ENCODE measurements around the gene CDX1.

Gene CDX1

DNA sequence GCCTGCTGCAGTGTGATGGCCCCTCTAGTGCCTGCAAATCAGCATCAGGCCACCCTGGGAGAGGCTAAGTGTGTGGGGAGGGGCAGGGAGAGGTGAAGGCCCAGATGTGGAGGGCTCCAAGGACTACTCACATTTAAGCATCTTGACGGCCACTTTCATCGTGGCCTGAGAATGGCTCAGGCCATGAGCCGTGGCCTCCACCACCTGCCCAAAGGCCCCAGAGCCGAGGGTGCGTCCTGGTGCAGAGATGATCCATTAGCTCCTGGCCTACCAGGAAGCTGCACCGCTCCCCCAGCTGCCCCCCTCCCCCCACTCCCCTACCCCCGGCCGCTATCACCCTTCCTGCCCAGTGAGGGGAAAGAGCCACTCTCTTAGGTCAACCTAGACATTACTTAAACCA, 42.0 kb upstream of the CDX1 start:
- H4K91ac ChIP-seq (ENCODE audit: low read length): no peak overlapping the region
- H3K23ac ChIP-seq (ENCODE audit: low read length in 2 of 2): no peak overlapping the region
- no peak overlapping the region for H2BK5ac ChIP-seq (ENCODE audit: low read depth, low read length, poor library complexity, severe bottlenecking)
- no peak overlapping the region for H3K4me2 ChIP-seq (ENCODE audit: low read length, poor library complexity, severe bottlenecking)
- H3K14ac ChIP-seq (ENCODE audit: low read length in 2 of 2): no peak overlapping the region
- 87% methylated on average over 8 of the region's 8 CpGs for WGBS
- no peak overlapping the region for H2BK120ac ChIP-seq (ENCODE audit: low read depth, low read length)
- no peaks in the 10 kb centered on the region for H3K27me3 ChIP-seq (ENCODE audit: control insufficient read depth in 1 of 2, insufficient read depth in 1 of 2, low read length in 2 of 2)
- no peak overlapping the region for H2BK15ac ChIP-seq (ENCODE audit: low read depth, poor library complexity, severe bottlenecking)
- H3K4me3 ChIP-seq (ENCODE audit: insufficient read depth in 1 of 2, low read depth in 1 of 2, low read length in 2 of 2): no peak overlapping the region
- H3K36me3 ChIP-seq (ENCODE audit: control insufficient read depth in 1 of 2, insufficient read depth in 2 of 2, low read depth in 1 of 2, low read length in 2 of 2): peaks cover 91 to 96% of the 10 kb centered on the region in 2 experiments
- H3K9ac ChIP-seq (ENCODE audit: low read length): no peak overlapping the region
- no peak overlapping the region for H2BK12ac ChIP-seq (ENCODE audit: low read length in 2 of 2)
- peaks cover 3% of the 10 kb centered on the region for H3K4me1 ChIP-seq (ENCODE audit: control insufficient read depth, insufficient read depth, low read depth, low read length)
- H2AK5ac ChIP-seq (ENCODE audit: low read length, severe bottlenecking): no peak overlapping the region
- H4K8ac ChIP-seq (ENCODE audit: low read length): no peak overlapping the region
- no peaks in the 10 kb centered on the region for H3K9me3 ChIP-seq (ENCODE audit: control insufficient read depth, low read length)
- H3K27ac ChIP-seq (ENCODE audit: low read length, poor library complexity, severe bottlenecking): no peak overlapping the region
- H3K79me1 ChIP-seq (replicated peaks; ENCODE audit: low read length, poor library complexity, severe bottlenecking): peaks cover 18% of the 10 kb centered on the region
- DNase-seq: no peak
- H2AFZ ChIP-seq (ENCODE audit: low read depth, low read length): no peak overlapping the region
- H3K4ac ChIP-seq (ENCODE audit: low read depth in 1 of 2, low read length in 2 of 2): no peak overlapping the region
- H3K18ac ChIP-seq (ENCODE audit: low read depth in 1 of 2, low read length in 2 of 2): no peak overlapping the region

- H3K9me3 ChIP-seq (ENCODE audit: control insufficient read depth, low read length): no peaks in the 10 kb centered on the region
- peak overlapping the region; percentile 39 for H3K9ac ChIP-seq (ENCODE audit: low read length)
- H4K91ac ChIP-seq (ENCODE audit: low read length): no peak overlapping the region
- H3K27ac ChIP-seq (ENCODE audit: low read length, poor library complexity, severe bottlenecking): no peak overlapping the region
- H2BK5ac ChIP-seq (ENCODE audit: low read depth, low read length, poor library complexity, severe bottlenecking): no peak overlapping the region
- H3K4me1 ChIP-seq (ENCODE audit: control insufficient read depth, insufficient read depth, low read depth, low read length): peaks cover 9% of the 10 kb centered on the region
- no peak overlapping the region for H2BK12ac ChIP-seq (ENCODE audit: low read length in 2 of 2)
- no peak overlapping the region for H2AFZ ChIP-seq (ENCODE audit: low read depth, low read length)
- H2BK15ac ChIP-seq (ENCODE audit: low read depth, poor library complexity, severe bottlenecking): no peak overlapping the region
- H3K79me1 ChIP-seq (replicated peaks; ENCODE audit: low read length, poor library complexity, severe bottlenecking): peaks cover 19% of the 10 kb centered on the region
- no peak overlapping the region for H3K14ac ChIP-seq (ENCODE audit: low read length in 2 of 2)
- H2BK120ac ChIP-seq (ENCODE audit: low read depth, low read length): no peak overlapping the region
- no peak overlapping the region for H2AK5ac ChIP-seq (ENCODE audit: low read length, severe bottlenecking)
- H3K4me2 ChIP-seq (ENCODE audit: low read length, poor library complexity, severe bottlenecking): no peak overlapping the region
- DNase-seq: no peak
- H3K4me3 ChIP-seq (ENCODE audit: insufficient read depth in 1 of 2, low read depth in 1 of 2, low read length in 2 of 2): no peak overlapping the region
- 94% methylated on average over 10 of the region's 10 CpGs for WGBS
- peaks cover 91 to 96% of the 10 kb centered on the region in 2 experiments for H3K36me3 ChIP-seq (ENCODE audit: control insufficient read depth in 1 of 2, insufficient read depth in 2 of 2, low read depth in 1 of 2, low read length in 2 of 2)
- H3K18ac ChIP-seq (ENCODE audit: low read depth in 1 of 2, low read length in 2 of 2): no peak overlapping the region
- H4K8ac ChIP-seq (ENCODE audit: low read length): no peak overlapping the region
- no peak overlapping the region for H3K23ac ChIP-seq (ENCODE audit: low read length in 2 of 2)
- no peak overlapping the region for H3K4ac ChIP-seq (ENCODE audit: low read depth in 1 of 2, low read length in 2 of 2)
- no peaks in the 10 kb centered on the region for H3K27me3 ChIP-seq (ENCODE audit: control insufficient read depth in 1 of 2, insufficient read depth in 1 of 2, low read length in 2 of 2)
Measured at GRCh38 chr5:150125334-150125733, 41.2 kb upstream of the CDX1 start.

GRCh38 chr5:150126199-150126920, 40.2 kb upstream of the CDX1 start:
- Histone ChIP-seq H3K4me2 (ENCODE audit: low read length, poor library complexity, severe bottlenecking) (no peak overlapping the region), H3K4ac (ENCODE audit: low read depth in 1 of 2, low read length in 2 of 2) (no peak overlapping the region), H3K27ac (ENCODE audit: low read length, poor library complexity, severe bottlenecking) (no peak overlapping the region), H2AFZ (ENCODE audit: low read depth, low read length) (no peak overlapping the region), H4K8ac (ENCODE audit: low read length) (no peak overlapping the region), H3K14ac (ENCODE audit: low read length in 2 of 2) (no peak overlapping the region), H3K27me3 (ENCODE audit: control insufficient read depth in 1 of 2, insufficient read depth in 1 of 2, low read length in 2 of 2) (no peaks in the 10 kb centered on the region), H2AK5ac (ENCODE audit: low read length, severe bottlenecking) (no peak overlapping the region), H3K4me3 (ENCODE audit: insufficient read depth in 1 of 2, low read depth in 1 of 2, low read length in 2 of 2) (no peak overlapping the region), H3K18ac (ENCODE audit: low read depth in 1 of 2, low read length in 2 of 2) (no peak overlapping the region), H2BK15ac (ENCODE audit: low read depth, poor library complexity, severe bottlenecking) (no peak overlapping the region), H3K9ac (ENCODE audit: low read length) (no peak overlapping the region), H3K23ac (ENCODE audit: low read length in 2 of 2) (no peak overlapping the region), H2BK12ac (ENCODE audit: low read length in 2 of 2) (no peak overlapping the region), H2BK120ac (ENCODE audit: low read depth, low read length) (no peak overlapping the region), H4K91ac (ENCODE audit: low read length) (no peak overlapping the region), H2BK5ac (ENCODE audit: low read depth, low read length, poor library complexity, severe bottlenecking) (no peak overlapping the region), H3K4me1 (ENCODE audit: control insufficient read depth, insufficient read depth, low read depth, low read length) (peaks cover 14% of the 10 kb centered on the region), H3K36me3 (ENCODE audit: control insufficient read depth in 1 of 2, insufficient read depth in 2 of 2, low read depth in 1 of 2, low read length in 2 of 2) (peaks cover 87 to 96% of the 10 kb centered on the region in 2 experiments), H3K79me1 (replicated peaks; ENCODE audit: low read length, poor library complexity, severe bottlenecking) (peaks cover 22% of the 10 kb centered on the region), H3K9me3 (ENCODE audit: control insufficient read depth, low read length) (no peaks in the 10 kb centered on the region)
- 94% methylated on average over 10 of the region's 10 CpGs for WGBS
- no peak for DNase-seq

GRCh38 chr5:150126921-150127265, 39.7 kb upstream of the CDX1 start:
- no peak for DNase-seq
- WGBS: 98% methylated on average over 5 of the region's 6 CpGs
- no peak overlapping the region for H3K4ac ChIP-seq (ENCODE audit: low read depth in 1 of 2, low read length in 2 of 2)
- H2BK12ac ChIP-seq (ENCODE audit: low read length in 2 of 2): no peak overlapping the region
- H3K4me1 ChIP-seq (ENCODE audit: control insufficient read depth, insufficient read depth, low read depth, low read length): peaks cover 17% of the 10 kb centered on the region
- H3K79me1 ChIP-seq (replicated peaks; ENCODE audit: low read length, poor library complexity, severe bottlenecking): peaks cover 25% of the 10 kb centered on the region
- H3K27ac ChIP-seq (ENCODE audit: low read length, poor library complexity, severe bottlenecking): no peak overlapping the region
- H3K9ac ChIP-seq (ENCODE audit: low read length): peak overlapping the region; percentile 31
- no peak overlapping the region for H2BK15ac ChIP-seq (ENCODE audit: low read depth, poor library complexity, severe bottlenecking)
- H3K36me3 ChIP-seq (ENCODE audit: control insufficient read depth in 1 of 2, insufficient read depth in 2 of 2, low read depth in 1 of 2, low read length in 2 of 2): peaks cover 85 to 96% of the 10 kb centered on the region in 2 experiments
- H3K23ac ChIP-seq (ENCODE audit: low read length in 2 of 2): no peak overlapping the region
- no peak overlapping the region for H2BK120ac ChIP-seq (ENCODE audit: low read depth, low read length)
- H3K27me3 ChIP-seq (ENCODE audit: control insufficient read depth in 1 of 2, insufficient read depth in 1 of 2, low read length in 2 of 2): no peaks in the 10 kb centered on the region
- H4K8ac ChIP-seq (ENCODE audit: low read length): no peak overlapping the region
- H2AFZ ChIP-seq (ENCODE audit: low read depth, low read length): no peak overlapping the region
- H3K14ac ChIP-seq (ENCODE audit: low read length in 2 of 2): no peak overlapping the region
- no peak overlapping the region for H3K4me2 ChIP-seq (ENCODE audit: low read length, poor library complexity, severe bottlenecking)
- H3K9me3 ChIP-seq (ENCODE audit: control insufficient read depth, low read length): no peaks in the 10 kb centered on the region
- H4K91ac ChIP-seq (ENCODE audit: low read length): no peak overlapping the region
- H3K18ac ChIP-seq (ENCODE audit: low read depth in 1 of 2, low read length in 2 of 2): no peak overlapping the region
- no peak overlapping the region for H2BK5ac ChIP-seq (ENCODE audit: low read depth, low read length, poor library complexity, severe bottlenecking)
- no peak overlapping the region for H2AK5ac ChIP-seq (ENCODE audit: low read length, severe bottlenecking)
- H3K4me3 ChIP-seq (ENCODE audit: insufficient read depth in 1 of 2, low read depth in 1 of 2, low read length in 2 of 2): no peak overlapping the region
